ENCODE results near the gene ACAN.

DNA sequence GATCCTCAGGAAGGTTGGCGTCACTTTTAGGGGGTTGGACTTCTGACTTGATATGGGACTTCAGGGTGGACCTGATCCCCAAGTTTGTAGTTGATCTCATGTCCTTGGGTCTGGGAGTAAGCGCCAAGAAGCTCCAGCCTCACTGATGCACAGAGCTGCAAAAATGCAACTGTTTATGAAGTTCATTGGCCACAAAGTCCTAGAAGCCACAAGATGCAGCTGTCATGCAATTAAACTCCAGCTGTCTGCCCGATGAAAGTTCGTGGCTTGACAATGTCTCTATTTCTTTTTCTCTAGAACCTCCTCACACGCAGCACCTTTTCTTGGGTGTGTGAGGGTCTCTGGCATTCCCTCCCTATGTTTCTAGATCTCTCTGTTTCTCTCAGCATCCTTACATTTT, 9.2 kb upstream of the ACAN start:
- TF ChIP-seq EZH2 (IDR thresholded peaks at IDR 0.05; ENCODE audit: borderline replicate concordance, low read depth, low read length, poor library complexity, severe bottlenecking): no peak
- no peak for TF ChIP-seq CTCF (conservative IDR thresholded peaks at IDR 0.05; ENCODE audit: low read depth, low read length)
